Measurements from ENCODE around the gene MRS2. TPM values are rescaled to one million over a fixed set of nuclear protein-coding genes. Genes with fewer than 3 reads are reported as not detected.

Gene MRS2
- total RNA-seq, 2 donors from 2014 or later = 32.6 to 35.7 TPM

DNA sequence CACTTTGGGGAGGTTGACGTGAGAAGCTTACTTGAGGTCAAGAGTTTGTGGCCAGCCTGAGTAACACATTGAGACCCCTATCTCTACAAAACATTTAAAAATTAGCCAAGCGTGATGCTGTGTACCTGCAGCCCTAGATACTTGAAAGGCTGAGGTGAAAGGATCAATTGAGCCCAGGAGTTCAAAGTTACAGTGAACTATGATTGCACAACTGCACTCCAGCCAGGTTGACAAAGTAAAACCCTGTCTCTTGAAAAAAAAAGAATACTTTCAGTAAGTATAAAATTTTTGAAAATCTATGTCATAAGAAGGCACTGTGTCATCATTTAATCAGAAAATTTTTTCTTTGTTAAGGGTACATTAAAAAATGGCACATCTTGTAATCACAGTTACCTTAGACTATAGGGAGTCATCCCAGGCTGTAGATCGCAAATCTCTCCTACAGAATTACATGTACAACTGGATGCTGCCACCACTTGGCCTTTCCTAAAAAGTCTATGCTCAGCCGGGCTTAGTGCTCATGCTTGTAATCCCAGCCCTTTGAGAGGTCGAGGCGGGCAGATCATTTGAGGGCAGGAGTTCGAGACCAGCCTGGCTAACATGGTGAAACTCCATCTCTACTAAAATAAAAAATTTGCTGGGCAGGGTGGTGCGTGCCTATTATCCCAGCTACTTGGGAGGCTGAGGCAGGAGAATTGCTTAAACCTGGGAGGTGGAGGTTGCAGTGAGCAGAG, 17.0 kb upstream of the MRS2 start:
- no peak overlapping the region for H3K4me3 ChIP-seq
- intact Hi-C loops (cut with DNase I) = no loop called here
- H3K9me3 ChIP-seq = no peaks in the 10 kb centered on the region
- no peak overlapping the region for H3K9ac ChIP-seq (ENCODE audit: low read depth in 2 of 2, low read length in 2 of 2)
- no peaks in the 10 kb centered on the region for H3K27me3 ChIP-seq
- H3K36me3 ChIP-seq = no peaks in the 10 kb centered on the region
- no peak for DNase-seq
- TF ChIP-seq, protein P1, sequence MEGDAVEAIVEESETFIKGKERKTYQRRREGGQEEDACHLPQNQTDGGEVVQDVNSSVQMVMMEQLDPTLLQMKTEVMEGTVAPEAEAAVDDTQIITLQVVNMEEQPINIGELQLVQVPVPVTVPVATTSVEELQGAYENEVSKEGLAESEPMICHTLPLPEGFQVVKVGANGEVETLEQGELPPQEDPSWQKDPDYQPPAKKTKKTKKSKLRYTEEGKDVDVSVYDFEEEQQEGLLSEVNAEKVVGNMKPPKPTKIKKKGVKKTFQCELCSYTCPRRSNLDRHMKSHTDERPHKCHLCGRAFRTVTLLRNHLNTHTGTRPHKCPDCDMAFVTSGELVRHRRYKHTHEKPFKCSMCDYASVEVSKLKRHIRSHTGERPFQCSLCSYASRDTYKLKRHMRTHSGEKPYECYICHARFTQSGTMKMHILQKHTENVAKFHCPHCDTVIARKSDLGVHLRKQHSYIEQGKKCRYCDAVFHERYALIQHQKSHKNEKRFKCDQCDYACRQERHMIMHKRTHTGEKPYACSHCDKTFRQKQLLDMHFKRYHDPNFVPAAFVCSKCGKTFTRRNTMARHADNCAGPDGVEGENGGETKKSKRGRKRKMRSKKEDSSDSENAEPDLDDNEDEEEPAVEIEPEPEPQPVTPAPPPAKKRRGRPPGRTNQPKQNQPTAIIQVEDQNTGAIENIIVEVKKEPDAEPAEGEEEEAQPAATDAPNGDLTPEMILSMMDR (IDR thresholded peaks at IDR 0.05) = no peak
- no peak overlapping the region for H3K27ac ChIP-seq
- H3K4me1 ChIP-seq = no peaks in the 10 kb centered on the region

DNA sequence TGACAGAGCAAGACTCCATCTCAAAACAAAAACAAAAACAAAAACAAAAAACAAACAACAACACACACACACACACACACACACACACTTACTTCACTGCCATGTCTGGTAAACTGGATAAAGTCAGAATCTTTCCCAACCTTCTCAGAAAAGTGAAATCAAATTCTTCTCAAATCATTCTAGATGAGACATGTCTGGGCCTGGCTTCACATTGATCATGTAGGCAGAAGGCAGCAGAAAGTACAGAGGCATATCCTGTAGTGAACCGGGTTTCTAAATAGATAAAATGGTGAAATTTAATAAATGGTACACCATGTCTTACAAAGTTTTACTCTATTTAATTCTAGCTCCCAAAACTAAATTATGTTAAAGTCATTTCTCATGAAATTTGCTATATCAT, 14.9 kb upstream of the MRS2 start:
- no peaks in the 10 kb centered on the region for H3K4me1 ChIP-seq
- H3K9me3 ChIP-seq = no peaks in the 10 kb centered on the region
- H3K9ac ChIP-seq (ENCODE audit: low read depth in 2 of 2, low read length in 2 of 2) = no peak overlapping the region
- H3K27ac ChIP-seq = no peak overlapping the region
- no peak for DNase-seq
- TF ChIP-seq, protein P1 (IDR thresholded peaks at IDR 0.05) = no peak
- intact Hi-C loops (cut with DNase I) = no loop called here
- H3K36me3 ChIP-seq = no peaks in the 10 kb centered on the region
- no peak overlapping the region for H3K4me3 ChIP-seq
- no peaks in the 10 kb centered on the region for H3K27me3 ChIP-seq

DNA sequence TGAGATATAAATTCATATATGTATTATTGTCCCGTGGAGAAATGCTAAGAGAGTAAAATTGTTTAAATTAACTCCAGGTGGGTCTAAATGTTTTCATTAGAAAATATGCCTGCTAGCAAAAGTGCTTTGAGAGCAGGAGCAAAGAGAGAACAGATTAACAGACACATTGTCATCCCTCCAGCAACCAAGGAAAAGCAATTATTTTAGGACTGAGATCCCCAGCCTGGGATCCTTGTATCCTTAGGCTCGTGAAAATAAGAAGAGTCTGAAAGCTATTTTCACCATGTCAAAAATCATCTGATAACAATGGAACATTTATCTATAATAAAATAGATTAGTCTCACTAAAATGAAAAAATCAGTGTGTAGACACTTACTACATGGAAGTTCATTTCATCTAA, 11.5 kb upstream of the MRS2 start:
- Histone ChIP-seq H3K4me3 (no peak overlapping the region), H3K27me3 (no peaks in the 10 kb centered on the region), H3K36me3 (no peaks in the 10 kb centered on the region), H3K4me1 (no peaks in the 10 kb centered on the region), H3K9me3 (no peaks in the 10 kb centered on the region), H3K9ac (ENCODE audit: low read depth in 2 of 2, low read length in 2 of 2) (no peak overlapping the region), H3K27ac (no peak overlapping the region)
- TF ChIP-seq, protein P1 (IDR thresholded peaks at IDR 0.05) = no peak
- intact Hi-C loops (cut with DNase I) = loop anchor here (2.0 kb wide), 1 partner anchor 108 kb away; no protein-coding TSS in a partner anchor
- no peak for DNase-seq

DNA sequence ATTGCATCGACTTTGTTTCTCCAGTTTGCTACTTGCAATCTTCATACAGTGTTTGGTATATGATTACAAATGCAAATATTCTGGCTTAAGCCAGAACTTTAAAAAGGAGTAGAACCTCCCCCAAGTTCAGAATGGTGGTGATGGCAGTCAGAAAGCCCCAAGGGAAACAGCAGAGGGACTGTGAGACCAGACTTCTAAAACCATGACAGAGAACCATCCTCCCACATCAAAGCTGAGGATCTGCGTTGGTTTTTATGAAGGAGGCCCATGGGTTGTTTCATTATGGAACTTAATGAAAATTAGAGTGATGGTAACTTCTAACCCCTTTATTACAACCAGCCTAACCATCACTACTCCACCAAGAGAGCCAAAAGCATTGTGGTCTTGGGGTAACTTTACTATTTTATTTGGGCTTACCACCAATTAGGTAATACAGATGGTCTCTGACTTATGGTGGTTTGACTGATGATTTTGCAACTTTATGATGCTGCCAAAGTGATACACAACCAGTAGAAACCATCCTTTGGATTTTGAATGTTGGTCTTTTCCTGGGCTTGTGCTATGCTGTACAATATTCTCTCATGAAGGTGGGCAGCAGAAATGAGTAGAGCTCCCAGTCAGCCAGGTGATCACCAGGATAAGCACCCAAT, 10.9 kb upstream of the MRS2 start:
- DNase-seq = no peak
- no peaks in the 10 kb centered on the region for H3K9me3 ChIP-seq
- no peak overlapping the region for H3K4me3 ChIP-seq
- H3K36me3 ChIP-seq = no peaks in the 10 kb centered on the region
- no peak overlapping the region for H3K27ac ChIP-seq
- TF ChIP-seq, protein P1 (IDR thresholded peaks at IDR 0.05) = no peak
- no peak overlapping the region for H3K9ac ChIP-seq (ENCODE audit: low read depth in 2 of 2, low read length in 2 of 2)
- intact Hi-C loops (cut with DNase I) = loop anchor here (2.0 kb wide), 1 partner anchor 109 kb away; no protein-coding TSS in a partner anchor
- no peaks in the 10 kb centered on the region for H3K27me3 ChIP-seq
- H3K4me1 ChIP-seq = no peaks in the 10 kb centered on the region

DNA sequence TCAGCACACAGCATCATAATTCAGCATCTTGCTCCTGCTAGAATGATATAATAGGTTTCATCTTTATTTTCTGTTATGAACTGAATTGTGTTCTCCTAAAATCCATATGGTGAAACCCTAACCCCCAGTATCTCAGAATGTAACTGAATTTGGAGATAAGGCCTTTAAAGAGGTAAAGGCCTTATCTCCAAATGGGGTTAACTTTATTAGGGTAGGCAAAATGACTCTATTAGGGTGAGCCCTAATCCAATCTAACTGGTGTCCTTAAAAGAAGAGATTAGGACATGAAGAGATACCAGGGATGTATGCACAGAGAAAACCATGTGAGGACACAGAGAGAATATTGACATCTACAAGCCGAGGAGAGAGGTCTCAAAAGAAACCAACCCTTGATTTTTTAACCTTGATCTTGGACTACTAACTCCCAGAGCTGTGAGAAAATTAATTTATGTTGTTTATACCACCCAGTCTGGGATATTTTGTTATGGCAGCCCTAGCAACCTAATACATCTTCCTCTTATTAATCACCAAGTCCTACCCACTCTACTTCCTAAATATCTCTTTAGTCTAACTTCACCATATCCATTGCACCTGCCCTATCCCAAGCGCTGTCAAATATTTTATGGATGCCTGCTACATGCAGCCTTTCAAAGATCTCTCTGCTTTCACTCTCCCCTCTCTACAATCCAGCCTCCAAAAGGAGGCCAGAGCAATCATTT, 8.5 kb upstream of the MRS2 start:
- H3K4me1 ChIP-seq = no peaks in the 10 kb centered on the region
- H3K4me3 ChIP-seq = no peak overlapping the region
- no peaks in the 10 kb centered on the region for H3K27me3 ChIP-seq
- intact Hi-C loops (cut with DNase I) = no loop called here
- TF ChIP-seq, protein P1 (IDR thresholded peaks at IDR 0.05) = no peak
- no peaks in the 10 kb centered on the region for H3K36me3 ChIP-seq
- H3K9ac ChIP-seq (ENCODE audit: low read depth in 2 of 2, low read length in 2 of 2) = no peak overlapping the region
- H3K9me3 ChIP-seq = no peaks in the 10 kb centered on the region
- DNase-seq = no peak
- no peak overlapping the region for H3K27ac ChIP-seq
